ENCODE data around the gene RNGTT. TPM values are rescaled to one million over a fixed set of nuclear protein-coding genes. Genes with fewer than 3 reads are reported as not detected.

RNGTT gene
- total RNA-seq, 1 experiment from 2014 or later: 15.2 TPM

DNA sequence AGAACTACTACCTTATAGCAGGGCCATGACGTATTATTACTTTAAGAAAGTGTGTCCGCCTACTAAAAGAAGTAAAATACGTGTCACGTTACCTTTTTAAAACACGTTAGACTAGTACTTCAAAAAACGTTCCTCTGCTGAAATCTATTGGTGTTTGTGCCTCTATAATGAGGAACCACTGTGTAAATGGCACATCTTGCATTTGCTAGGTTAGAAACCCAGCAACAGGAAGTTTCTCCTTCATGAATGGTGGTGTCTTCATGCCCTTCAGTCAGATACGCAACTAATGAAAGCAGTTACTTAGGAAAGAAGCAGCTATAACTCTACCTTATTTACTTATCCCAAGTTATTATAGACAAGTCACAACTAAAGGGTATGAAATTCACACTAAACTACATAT lies 343.5 kb downstream of the RNGTT start:
- no peaks in the 10 kb centered on the region for H3K4me1 ChIP-seq (replicated peaks; ENCODE audit: insufficient read depth)
- H3K4me2 ChIP-seq: no peak overlapping the region
- H2AFZ ChIP-seq: no peak overlapping the region
- H3F3A ChIP-seq (ENCODE audit: insufficient read depth, low read depth): no peaks in the 10 kb centered on the region
- no TSS peak for BruUV-seq (replicated peaks)
- ChIA-PET POLR2A (ENCODE audit: unreplicated experiment) (no interaction called here), CTCF (no interaction called here)
- intact Hi-C loops (cut with micrococcal nuclease; ENCODE audit: unreplicated experiment): no loop called here
- no peak for TF ChIP-seq EZH2 (IDR thresholded peaks at IDR 0.05; ENCODE audit: low read depth)
- TF ChIP-seq, protein P1, sequence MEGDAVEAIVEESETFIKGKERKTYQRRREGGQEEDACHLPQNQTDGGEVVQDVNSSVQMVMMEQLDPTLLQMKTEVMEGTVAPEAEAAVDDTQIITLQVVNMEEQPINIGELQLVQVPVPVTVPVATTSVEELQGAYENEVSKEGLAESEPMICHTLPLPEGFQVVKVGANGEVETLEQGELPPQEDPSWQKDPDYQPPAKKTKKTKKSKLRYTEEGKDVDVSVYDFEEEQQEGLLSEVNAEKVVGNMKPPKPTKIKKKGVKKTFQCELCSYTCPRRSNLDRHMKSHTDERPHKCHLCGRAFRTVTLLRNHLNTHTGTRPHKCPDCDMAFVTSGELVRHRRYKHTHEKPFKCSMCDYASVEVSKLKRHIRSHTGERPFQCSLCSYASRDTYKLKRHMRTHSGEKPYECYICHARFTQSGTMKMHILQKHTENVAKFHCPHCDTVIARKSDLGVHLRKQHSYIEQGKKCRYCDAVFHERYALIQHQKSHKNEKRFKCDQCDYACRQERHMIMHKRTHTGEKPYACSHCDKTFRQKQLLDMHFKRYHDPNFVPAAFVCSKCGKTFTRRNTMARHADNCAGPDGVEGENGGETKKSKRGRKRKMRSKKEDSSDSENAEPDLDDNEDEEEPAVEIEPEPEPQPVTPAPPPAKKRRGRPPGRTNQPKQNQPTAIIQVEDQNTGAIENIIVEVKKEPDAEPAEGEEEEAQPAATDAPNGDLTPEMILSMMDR (conservative IDR thresholded peaks at IDR 0.05): no peak
- no peaks in the 10 kb centered on the region for H3K36me3 ChIP-seq (ENCODE audit: low read depth)
- no peaks in the 10 kb centered on the region for H4K20me1 ChIP-seq (ENCODE audit: insufficient read depth)
- no peaks in the 10 kb centered on the region for H3K9me3 ChIP-seq (ENCODE audit: insufficient read depth, low read depth)
- no peak overlapping the region for H3K27ac ChIP-seq
- no peaks in the 10 kb centered on the region for H3K79me2 ChIP-seq (ENCODE audit: low read depth)
- H3K27me3 ChIP-seq (ENCODE audit: insufficient read depth, low read depth): no peaks in the 10 kb centered on the region
- no peak for DNase-seq
- no peaks in the 10 kb centered on the region for H3K9me2 ChIP-seq (ENCODE audit: insufficient read depth)
- no peak overlapping the region for H3K4me3 ChIP-seq

DNA sequence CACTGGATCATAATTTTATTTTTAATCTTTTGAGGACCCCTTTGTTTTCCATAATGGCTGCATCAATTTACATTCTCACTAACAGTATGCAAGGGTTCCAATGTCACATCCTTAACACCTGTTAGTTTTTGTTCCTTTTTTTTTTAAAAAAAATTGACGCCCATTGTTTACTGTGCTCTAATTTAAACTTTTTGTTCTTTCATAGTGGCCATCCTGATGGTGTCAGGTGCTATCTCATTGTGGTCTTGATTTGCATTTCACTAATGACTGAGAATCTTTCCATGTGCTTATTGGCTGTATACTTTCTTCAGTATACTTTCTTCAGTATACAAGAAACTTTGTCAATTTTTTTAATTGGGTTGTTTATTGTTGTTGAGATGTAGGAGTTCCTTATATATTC lies 347.0 kb downstream of the RNGTT start:
- no peaks in the 10 kb centered on the region for H3K79me2 ChIP-seq (ENCODE audit: low read depth)
- H3K4me3 ChIP-seq: no peak overlapping the region
- no TSS peak for BruUV-seq (replicated peaks)
- ChIA-PET CTCF (no interaction called here), POLR2A (ENCODE audit: unreplicated experiment) (no interaction called here)
- no peaks in the 10 kb centered on the region for H3K9me3 ChIP-seq (ENCODE audit: insufficient read depth, low read depth)
- no peak overlapping the region for H3K4me2 ChIP-seq
- H3F3A ChIP-seq (ENCODE audit: insufficient read depth, low read depth): no peaks in the 10 kb centered on the region
- no peak for DNase-seq
- no peak overlapping the region for H3K27ac ChIP-seq
- no peaks in the 10 kb centered on the region for H3K4me1 ChIP-seq (replicated peaks; ENCODE audit: insufficient read depth)
- no peaks in the 10 kb centered on the region for H3K27me3 ChIP-seq (ENCODE audit: insufficient read depth, low read depth)
- intact Hi-C loops (cut with micrococcal nuclease; ENCODE audit: unreplicated experiment): no loop called here
- TF ChIP-seq, protein P1 (conservative IDR thresholded peaks at IDR 0.05): no peak
- TF ChIP-seq EZH2 (IDR thresholded peaks at IDR 0.05; ENCODE audit: low read depth): no peak
- H2AFZ ChIP-seq: no peak overlapping the region
- H4K20me1 ChIP-seq (ENCODE audit: insufficient read depth): no peaks in the 10 kb centered on the region
- H3K36me3 ChIP-seq (ENCODE audit: low read depth): no peaks in the 10 kb centered on the region
- no peaks in the 10 kb centered on the region for H3K9me2 ChIP-seq (ENCODE audit: insufficient read depth)

DNA sequence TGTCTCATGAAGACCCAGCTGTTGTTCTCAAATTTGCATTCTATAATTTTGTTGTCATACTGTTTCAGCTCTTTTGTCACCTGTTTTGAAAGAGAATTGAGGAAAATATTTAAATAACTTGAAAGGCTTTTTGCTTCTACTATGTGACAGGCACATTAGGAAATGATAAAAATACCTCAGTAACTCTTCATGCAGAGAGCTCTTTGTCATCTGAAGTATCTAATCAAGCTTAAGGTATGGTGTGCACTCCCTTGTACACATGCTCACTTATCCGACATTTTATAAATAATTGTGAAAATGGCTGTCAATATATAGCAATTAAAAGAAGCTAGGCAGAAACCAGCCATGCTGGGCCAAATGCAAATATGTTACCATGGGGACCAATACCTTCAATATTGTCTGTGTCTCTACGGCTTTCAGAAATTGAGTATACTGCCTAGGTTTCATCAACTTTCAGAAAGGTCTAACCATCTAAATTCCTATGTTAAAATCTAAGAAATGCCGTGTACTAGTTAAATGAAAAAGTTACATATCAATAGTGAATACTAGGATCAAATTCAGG lies 349.0 kb downstream of the RNGTT start:
- ChIA-PET POLR2A (ENCODE audit: unreplicated experiment) (no interaction called here), CTCF (no interaction called here)
- no peak overlapping the region for H3K4me3 ChIP-seq
- no peaks in the 10 kb centered on the region for H4K20me1 ChIP-seq (ENCODE audit: insufficient read depth)
- no peak overlapping the region for H3K27ac ChIP-seq
- H3F3A ChIP-seq (ENCODE audit: insufficient read depth, low read depth): no peaks in the 10 kb centered on the region
- H2AFZ ChIP-seq: no peak overlapping the region
- H3K9me3 ChIP-seq (ENCODE audit: insufficient read depth, low read depth): no peaks in the 10 kb centered on the region
- intact Hi-C loops (cut with micrococcal nuclease; ENCODE audit: unreplicated experiment): no loop called here
- no peaks in the 10 kb centered on the region for H3K36me3 ChIP-seq (ENCODE audit: low read depth)
- BruUV-seq (replicated peaks): no TSS peak
- H3K79me2 ChIP-seq (ENCODE audit: low read depth): no peaks in the 10 kb centered on the region
- H3K4me1 ChIP-seq (replicated peaks; ENCODE audit: insufficient read depth): no peaks in the 10 kb centered on the region
- H3K9me2 ChIP-seq (ENCODE audit: insufficient read depth): no peaks in the 10 kb centered on the region
- DNase-seq: no peak
- H3K4me2 ChIP-seq: no peak overlapping the region
- no peak for TF ChIP-seq EZH2 (IDR thresholded peaks at IDR 0.05; ENCODE audit: low read depth)
- TF ChIP-seq, protein P1 (conservative IDR thresholded peaks at IDR 0.05): no peak
- H3K27me3 ChIP-seq (ENCODE audit: insufficient read depth, low read depth): no peaks in the 10 kb centered on the region
